H9 (cell line): ENCODE results near the gene MALRD1. TPM values are rescaled to one million over a fixed set of nuclear protein-coding genes. Genes with fewer than 3 reads are reported as not detected.

ENCODE experiments used
- DNase-seq: peaks from one replicate; pipeline ENCODE4 v3.0.0-alpha.2; 2017
- H2AFZ ChIP-seq: one replicate; pipeline ENCODE4 v1.6.1; 2013; ENCODE audit warnings: mild to moderate bottlenecking, low read length, control low read depth, moderate library complexity
- H2AK5ac ChIP-seq: 2 replicates; pipeline ENCODE4 v1.6.1; 2013; ENCODE audit warnings: low read length, control low read depth, mixed read lengths; ENCODE audit not compliant: insufficient read length
- H2BK120ac ChIP-seq: one replicate; pipeline ENCODE4 v1.6.1; 2013; ENCODE audit warnings: low read depth, mild to moderate bottlenecking, low read length, control low read depth, inconsistent platforms; ENCODE audit not compliant: poor library complexity, severe bottlenecking
- H2BK12ac ChIP-seq: 2 replicates; pipeline ENCODE4 v1.6.1; 2013; ENCODE audit warnings: low read length, control low read depth, mixed read lengths, low read depth; ENCODE audit not compliant: insufficient read length
- H2BK15ac ChIP-seq: 2 replicates; pipeline ENCODE4 v1.6.1; 2013; ENCODE audit warnings: low read depth, low read length, control low read depth
- H2BK20ac ChIP-seq: one replicate; pipeline ENCODE4 v1.6.1; 2013; ENCODE audit warnings: low read depth, mild to moderate bottlenecking, low read length, control low read depth, inconsistent platforms; ENCODE audit not compliant: poor library complexity, severe bottlenecking
- H2BK5ac ChIP-seq: 2 replicates; pipeline ENCODE4 v1.6.1; 2013; ENCODE audit warnings: low read length, control low read depth, mixed read lengths; ENCODE audit not compliant: insufficient read length
- H3K14ac ChIP-seq: 2 replicates; pipeline ENCODE4 v1.6.1; 2013; ENCODE audit warnings: low read length, control low read depth; ENCODE audit not compliant: insufficient read depth
- H3K18ac ChIP-seq: 2 replicates; pipeline ENCODE4 v1.6.1; 2013; ENCODE audit warnings: low read depth, mild to moderate bottlenecking, mixed read lengths, low read length, control low read depth; ENCODE audit not compliant: insufficient read length
- H3K23ac ChIP-seq: 2 replicates; pipeline ENCODE4 v1.6.1; 2013; ENCODE audit warnings: low read length, control low read depth, mixed read lengths, low read depth; ENCODE audit not compliant: insufficient read length
- H3K23me2 ChIP-seq: 2 replicates; pipeline ENCODE4 v1.6.1; 2013; ENCODE audit warnings: low read depth, mild to moderate bottlenecking, mixed read lengths, low read length, control low read depth; ENCODE audit not compliant: insufficient read length, poor library complexity, severe bottlenecking
- H3K27ac ChIP-seq: 2 replicates; pipeline ENCODE4 v1.5.1; 2013; ENCODE audit warnings: low read length, control low read depth, mixed read lengths, low read depth; ENCODE audit not compliant: insufficient read length
- H3K27me3 ChIP-seq: 2 replicates; pipeline ENCODE4 v1.6.1; 2013; ENCODE audit warnings: low read length, control low read depth, inconsistent platforms; ENCODE audit not compliant: insufficient read depth
- H3K4ac ChIP-seq: 2 replicates; pipeline ENCODE4 v1.6.1; 2013; ENCODE audit warnings: low read depth, mild to moderate bottlenecking, control low read depth, inconsistent platforms, low read length, moderate library complexity
- H3K4me1 ChIP-seq: 2 replicates; pipeline ENCODE4 v1.6.1; 2013; ENCODE audit warnings: low read length, control low read depth, inconsistent platforms; ENCODE audit not compliant: insufficient read depth
- H3K4me2 ChIP-seq: 2 replicates; pipeline ENCODE4 v1.6.1; 2013; ENCODE audit warnings: low read length, control low read depth, mixed read lengths; ENCODE audit not compliant: insufficient read length, insufficient read depth
- H3K56ac ChIP-seq: 2 replicates; pipeline ENCODE4 v1.6.1; 2013; ENCODE audit warnings: low read depth, mild to moderate bottlenecking, mixed read lengths, low read length, control low read depth; ENCODE audit not compliant: insufficient read length
- H3K79me1 ChIP-seq: 2 replicates; pipeline ENCODE4 v1.6.1; 2013; ENCODE audit warnings: low read depth, mild to moderate bottlenecking, moderate library complexity, low read length, control low read depth, inconsistent platforms; ENCODE audit not compliant: insufficient read depth, poor library complexity, severe bottlenecking
- H3K79me2 ChIP-seq: 2 replicates; pipeline ENCODE4 v1.6.1; 2013; ENCODE audit warnings: low read length, control low read depth, inconsistent platforms; ENCODE audit not compliant: insufficient read depth
- H3K9ac ChIP-seq: 2 replicates; pipeline ENCODE4 v1.6.1; 2013; ENCODE audit warnings: low read length, control low read depth, mixed read lengths; ENCODE audit not compliant: insufficient read length; ENCODE audit errors: extremely low read depth
- H3K9me3 ChIP-seq: one replicate; pipeline ENCODE4 v1.6.1; 2013; ENCODE audit warnings: low read depth, low read length, inconsistent platforms; ENCODE audit not compliant: control insufficient read depth
- H3T11ph ChIP-seq: one replicate; pipeline ENCODE4 v1.6.1; 2013; ENCODE audit warnings: mild to moderate bottlenecking, low read length, control low read depth, inconsistent platforms
- H4K20me1 ChIP-seq: one replicate; pipeline ENCODE4 v1.6.1; 2013; ENCODE audit not compliant: control insufficient read depth, insufficient read length, insufficient read depth
- H4K5ac ChIP-seq: 2 replicates; pipeline ENCODE4 v1.6.1; 2013; ENCODE audit warnings: low read depth, mild to moderate bottlenecking, mixed read lengths, low read length, control low read depth; ENCODE audit not compliant: insufficient read length
- H4K8ac ChIP-seq: replicated peaks from 2 replicates; pipeline ENCODE4 v1.6.1; 2013; ENCODE audit warnings: low read length, control low read depth, mixed read lengths, low read depth; ENCODE audit not compliant: insufficient read length
- H4K91ac ChIP-seq: 2 replicates; pipeline ENCODE4 v1.6.1; 2013; ENCODE audit warnings: low read depth, mild to moderate bottlenecking, moderate library complexity, mixed read lengths, low read length, control low read depth; ENCODE audit not compliant: insufficient read length
- H3K27ac Mint-ChIP-seq, 3 experiments: 2 replicates in 2 of 3; 3 replicates in 1 of 3; pipeline ENCODE4 v1.8.0; 2020 to 2021; ENCODE audit warnings: mixed read lengths in 3 of 3, mild to moderate bottlenecking in 1 of 3, moderate library complexity in 1 of 3
- H3K27me3 Mint-ChIP-seq: 2 replicates; pipeline ENCODE4 v1.8.0; 2021; ENCODE audit warnings: low read depth, mild to moderate bottlenecking, moderate library complexity, mixed read lengths
- H3K36me3 Mint-ChIP-seq, 3 experiments: 2 replicates in 2 of 3; 3 replicates in 1 of 3; pipeline ENCODE4 v1.8.0; 2020 to 2021; ENCODE audit warnings: low read depth in 3 of 3, mixed read lengths in 3 of 3; ENCODE audit not compliant: insufficient read depth in 1 of 3
- H3K4me1 Mint-ChIP-seq, 2 experiments: 2 replicates each; pipeline ENCODE4 v1.8.0; 2020; ENCODE audit warnings: mixed read lengths in 2 of 2
- H3K4me3 Mint-ChIP-seq, 2 experiments: 2 replicates in 1 of 2; 3 replicates in 1 of 2; pipeline ENCODE4 v1.8.0; 2020 to 2021; ENCODE audit warnings: mild to moderate bottlenecking in 2 of 2, mixed read lengths in 2 of 2, moderate library complexity in 1 of 2
- H3K9me3 Mint-ChIP-seq, 2 experiments: 2 replicates in 1 of 2; 3 replicates in 1 of 2; pipeline ENCODE4 v1.8.0; 2020; ENCODE audit warnings: mild to moderate bottlenecking in 2 of 2, mixed read lengths in 2 of 2, moderate library complexity in 1 of 2
- WGBS: extraction: QIAGEN DNeasy Blood & Tissue Kit; methylation state at CpG from one replicate; pipeline ENCODE4 v1.1.7; 2013; ENCODE audit warnings: missing lambda C conversion rate, low lambda C conversion rate, mixed read lengths; ENCODE audit not compliant: insufficient read length; ENCODE audit errors: extremely low coverage; 5-methylcytosine and 5-hydroxymethylcytosine counted together
- total RNA-seq: library from RNA; stranded (reverse); gene quantifications from 2 replicates; pipeline ENCODE4 v1.2.1, GENCODE V29; 2021
- TF ChIP-seq, protein P1 (sequence below): fragments of 200-600 bp; sonication (generic); conservative IDR thresholded peaks from 3 replicates; pipeline ENCODE4 v1.8.0; 2021; ENCODE audit warnings: antibody characterized with exemption, mild to moderate bottlenecking

Gene MALRD1
- total RNA-seq, 1 experiment from 2014 or later: 0.20 TPM

DNA sequence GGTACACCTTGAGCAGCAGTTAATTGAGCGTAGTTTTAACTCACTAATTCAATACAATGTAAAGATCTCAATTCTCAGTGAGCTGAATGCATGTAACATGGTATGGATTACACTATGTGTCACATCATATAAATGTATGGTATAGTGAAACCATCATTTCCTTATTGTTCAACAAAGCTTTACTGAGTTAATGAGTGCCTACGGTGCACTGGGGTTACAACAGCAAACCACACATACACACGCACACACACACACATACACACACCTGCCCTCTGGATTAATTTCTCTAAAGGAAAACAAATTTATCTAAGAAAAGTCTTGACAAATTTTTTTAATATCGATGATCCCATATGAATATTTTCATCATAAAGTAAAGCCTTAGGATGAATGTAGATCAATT, 369.1 kb downstream of the MALRD1 start:
- WGBS: no CpG with 5 or more reads among the region's 4 CpGs
- Histone ChIP-seq H2BK15ac (no peak overlapping the region), H2BK5ac (no peak overlapping the region), H3K27ac (no peak overlapping the region), H2AFZ (no peak overlapping the region), H3K4me2 (no peak overlapping the region), H3K9me3 (no peaks in the 10 kb centered on the region), H3K4me1 (peaks cover 15% of the 10 kb centered on the region; the same call in 1 of the 2 replicates), H4K8ac (no peak overlapping the region), H3K14ac (no peak overlapping the region), H3K79me2 (no peaks in the 10 kb centered on the region), H4K5ac (no peak overlapping the region), H2BK120ac (no peak overlapping the region), H2BK12ac (no peak overlapping the region), H4K91ac (no peak overlapping the region), H3K4ac (no peak overlapping the region), H3K23me2 (no peaks in the 10 kb centered on the region), H3K56ac (no peak overlapping the region), H3K27me3 (no peaks in the 10 kb centered on the region), H2BK20ac (no peak overlapping the region), H3K23ac (no peak overlapping the region), H4K20me1 (no peaks in the 10 kb centered on the region), H3K18ac (no peak overlapping the region), H3K9ac (no peak overlapping the region), H3K79me1 (no peaks in the 10 kb centered on the region), H2AK5ac (no peak overlapping the region), H3T11ph (no peak overlapping the region)
- Mint-ChIP-seq H3K27ac (no peak overlapping the region), H3K27me3 (no peaks in the 10 kb centered on the region; the same call in 1 of the 2 replicates), H3K4me3 (no peak overlapping the region), H3K4me1 (peaks cover 41% of the 10 kb centered on the region in 2 experiments), H3K9me3 (no peaks in the 10 kb centered on the region), H3K36me3 (no peaks in the 10 kb centered on the region)
- TF ChIP-seq, protein P1, sequence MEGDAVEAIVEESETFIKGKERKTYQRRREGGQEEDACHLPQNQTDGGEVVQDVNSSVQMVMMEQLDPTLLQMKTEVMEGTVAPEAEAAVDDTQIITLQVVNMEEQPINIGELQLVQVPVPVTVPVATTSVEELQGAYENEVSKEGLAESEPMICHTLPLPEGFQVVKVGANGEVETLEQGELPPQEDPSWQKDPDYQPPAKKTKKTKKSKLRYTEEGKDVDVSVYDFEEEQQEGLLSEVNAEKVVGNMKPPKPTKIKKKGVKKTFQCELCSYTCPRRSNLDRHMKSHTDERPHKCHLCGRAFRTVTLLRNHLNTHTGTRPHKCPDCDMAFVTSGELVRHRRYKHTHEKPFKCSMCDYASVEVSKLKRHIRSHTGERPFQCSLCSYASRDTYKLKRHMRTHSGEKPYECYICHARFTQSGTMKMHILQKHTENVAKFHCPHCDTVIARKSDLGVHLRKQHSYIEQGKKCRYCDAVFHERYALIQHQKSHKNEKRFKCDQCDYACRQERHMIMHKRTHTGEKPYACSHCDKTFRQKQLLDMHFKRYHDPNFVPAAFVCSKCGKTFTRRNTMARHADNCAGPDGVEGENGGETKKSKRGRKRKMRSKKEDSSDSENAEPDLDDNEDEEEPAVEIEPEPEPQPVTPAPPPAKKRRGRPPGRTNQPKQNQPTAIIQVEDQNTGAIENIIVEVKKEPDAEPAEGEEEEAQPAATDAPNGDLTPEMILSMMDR: no peak
- no peak for DNase-seq
